Measurements from ENCODE around the gene TTBK1.

The TTBK1 gene

GRCh38 chr6:43231053-43231452 is 12.2 kb upstream of the TTBK1 start:
- peaks cover 20% of the 10 kb centered on the region for H3K4me1 ChIP-seq (ENCODE audit: low read depth, poor library complexity, severe bottlenecking)
- H3K27ac ChIP-seq, result no peak overlapping the region
- H3K36me3 ChIP-seq (ENCODE audit: insufficient read depth), result no peaks in the 10 kb centered on the region
- H3K9ac ChIP-seq, result no peak overlapping the region
- H2AFZ ChIP-seq (ENCODE audit: low read depth), result no peak overlapping the region
- no peak overlapping the region for H3K4me2 ChIP-seq
- no peak overlapping the region for H3K4me3 ChIP-seq (IDR thresholded peaks at IDR 0.05; ENCODE audit: insufficient read depth, low read depth, low read length)
- no peak for TF ChIP-seq CTCF (conservative IDR thresholded peaks at IDR 0.05; ENCODE audit: low read depth, low read length)
- no peaks in the 10 kb centered on the region for H3K27me3 ChIP-seq (ENCODE audit: insufficient read depth, low read depth)
- no peaks in the 10 kb centered on the region for H4K20me1 ChIP-seq (ENCODE audit: insufficient read depth)
- peaks cover 23% of the 10 kb centered on the region for H3K79me2 ChIP-seq (ENCODE audit: insufficient read depth, low read depth)

- Histone ChIP-seq H3K79me2 (ENCODE audit: insufficient read depth, low read depth) (peaks cover 18% of the 10 kb centered on the region), H3K4me3 (IDR thresholded peaks at IDR 0.05; ENCODE audit: insufficient read depth, low read depth, low read length) (no peak overlapping the region), H3K4me2 (no peak overlapping the region), H2AFZ (ENCODE audit: low read depth) (no peak overlapping the region), H3K4me1 (ENCODE audit: low read depth, poor library complexity, severe bottlenecking) (peaks cover 20% of the 10 kb centered on the region), H3K27ac (no peak overlapping the region), H4K20me1 (ENCODE audit: insufficient read depth) (no peaks in the 10 kb centered on the region), H3K27me3 (ENCODE audit: insufficient read depth, low read depth) (no peaks in the 10 kb centered on the region), H3K9ac (no peak overlapping the region), H3K36me3 (ENCODE audit: insufficient read depth) (no peaks in the 10 kb centered on the region)
- TF ChIP-seq CTCF (conservative IDR thresholded peaks at IDR 0.05; ENCODE audit: low read depth, low read length), result no peak
Observed at GRCh38 chr6:43231735-43232450, 11.4 kb upstream of the TTBK1 start.

GRCh38 chr6:43235841-43236240 is 7.4 kb upstream of the TTBK1 start:
- H4K20me1 ChIP-seq (ENCODE audit: insufficient read depth), result no peaks in the 10 kb centered on the region
- H3K4me3 ChIP-seq (IDR thresholded peaks at IDR 0.05; ENCODE audit: insufficient read depth, low read depth, low read length), result no peak overlapping the region
- TF ChIP-seq CTCF (conservative IDR thresholded peaks at IDR 0.05; ENCODE audit: low read depth, low read length), result no peak
- no peak overlapping the region for H2AFZ ChIP-seq (ENCODE audit: low read depth)
- no peak overlapping the region for H3K9ac ChIP-seq
- no peak overlapping the region for H3K4me2 ChIP-seq
- no peaks in the 10 kb centered on the region for H3K79me2 ChIP-seq (ENCODE audit: insufficient read depth, low read depth)
- H3K4me1 ChIP-seq (ENCODE audit: low read depth, poor library complexity, severe bottlenecking), result no peaks in the 10 kb centered on the region
- no peak overlapping the region for H3K27ac ChIP-seq
- H3K27me3 ChIP-seq (ENCODE audit: insufficient read depth, low read depth), result no peaks in the 10 kb centered on the region
- no peaks in the 10 kb centered on the region for H3K36me3 ChIP-seq (ENCODE audit: insufficient read depth)

- Histone ChIP-seq H3K4me2 (no peak overlapping the region), H3K27me3 (ENCODE audit: insufficient read depth, low read depth) (no peaks in the 10 kb centered on the region), H3K4me1 (ENCODE audit: low read depth, poor library complexity, severe bottlenecking) (no peaks in the 10 kb centered on the region), H3K36me3 (ENCODE audit: insufficient read depth) (no peaks in the 10 kb centered on the region), H3K9ac (no peak overlapping the region), H2AFZ (ENCODE audit: low read depth) (no peak overlapping the region), H4K20me1 (ENCODE audit: insufficient read depth) (no peaks in the 10 kb centered on the region), H3K27ac (no peak overlapping the region), H3K79me2 (ENCODE audit: insufficient read depth, low read depth) (no peaks in the 10 kb centered on the region), H3K4me3 (IDR thresholded peaks at IDR 0.05; ENCODE audit: insufficient read depth, low read depth, low read length) (no peak overlapping the region)
- TF ChIP-seq CTCF (conservative IDR thresholded peaks at IDR 0.05; ENCODE audit: low read depth, low read length), result no peak
Observed at GRCh38 chr6:43239054-43239453, 4.2 kb upstream of the TTBK1 start.
